GM23248 (cell line): ENCODE data around the gene XYLT2.

Source experiments
- EZH2 ChIP-seq: fragments of 200-600 bp; sonication (generic); IDR thresholded peaks from 2 replicates; pipeline ENCODE4 v1.6.1; 2018; ENCODE audit warnings: antibody characterized with exemption, mild to moderate bottlenecking; ENCODE audit not compliant: insufficient read depth, poor library complexity, severe bottlenecking
- EZH2phosphoT487 ChIP-seq: fragments of 200-600 bp; sonication (generic); IDR thresholded peaks from 2 replicates; pipeline ENCODE4 v1.6.1; 2018; ENCODE audit warnings: antibody characterized with exemption, moderate library complexity, mild to moderate bottlenecking, low read depth; ENCODE audit not compliant: insufficient read depth

DNA sequence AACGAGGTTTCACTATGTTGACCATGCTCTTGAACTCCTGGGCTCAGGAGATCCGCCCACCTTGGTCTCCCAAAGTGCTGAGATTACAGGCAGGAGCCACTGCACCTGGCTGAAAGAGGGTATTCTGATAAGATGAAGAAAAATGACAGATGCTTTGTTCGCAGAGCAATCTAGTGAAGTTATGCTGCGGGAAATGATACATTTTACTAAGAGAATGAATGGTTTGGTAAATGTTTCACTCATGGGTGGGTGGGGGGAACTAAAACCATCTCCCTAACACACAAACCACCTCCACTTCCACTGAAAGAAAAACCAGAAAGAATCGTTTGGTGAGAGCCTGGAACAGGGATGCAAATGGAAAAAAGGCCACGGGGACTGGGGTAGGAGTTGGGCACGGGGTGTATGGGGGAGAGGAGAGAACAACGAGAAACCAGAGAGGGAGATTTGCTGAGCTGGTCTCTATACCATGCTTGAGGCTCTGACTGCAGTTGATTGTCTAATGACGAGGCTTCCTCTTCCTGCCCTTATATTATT is 19.0 kb upstream of the XYLT2 start:
- no peak for TF ChIP-seq EZH2
- no peak for TF ChIP-seq EZH2phosphoT487
